ENCODE data around the gene KIF6. TPM values are rescaled to one million over a fixed set of nuclear protein-coding genes. Genes with fewer than 3 reads are reported as not detected.
A peak's percentile ranks its signal among the peaks of the same experiment; 100 is the strongest.

The KIF6 gene
- total RNA-seq: not detected
- long read RNA-seq, partial matches to known transcripts: 0 of 4 reads
- long read RNA-seq, other reads (novel, unspliced or antisense): 3 of 4 reads

GRCh38 chr6:39724787-39725631, at the start of gene KIF6:
Gene KIF6, minus strand, starts transcription at chr6:39725408. Its CDS starts 98 bp downstream, at chr6:39725310.
- peak; percentile 91 for DNase-seq (ENCODE audit: low spot score)
- intact Hi-C loops (cut with DNase I): no loop called here

- no peak for DNase-seq (ENCODE audit: low spot score)
- intact Hi-C loops (cut with DNase I): no loop called here
Measured at GRCh38 chr6:39773782-39774181, 48.6 kb upstream of the KIF6 start.

- DNase-seq (ENCODE audit: low spot score): no peak
- intact Hi-C loops (cut with DNase I): no loop called here
Measured at GRCh38 chr6:39772559-39773273, 47.5 kb upstream of the KIF6 start.

- intact Hi-C loops (cut with DNase I): no loop called here
Measured at GRCh38 chr6:39770446-39770845, 45.2 kb upstream of the KIF6 start.

GRCh38 chr6:39769012-39769411, 43.8 kb upstream of the KIF6 start:
- intact Hi-C loops (cut with DNase I): no loop called here

More at GRCh38 chr6:39770446-39770845, 45.2 kb upstream of the KIF6 start:
- DNase-seq (ENCODE audit: low spot score): no peak

GRCh38 chr6:39765508-39766065, 40.4 kb upstream of the KIF6 start:
- intact Hi-C loops (cut with DNase I): no loop called here
- no peak for DNase-seq (ENCODE audit: low spot score)

More at GRCh38 chr6:39769012-39769411, 43.8 kb upstream of the KIF6 start:
- no peak for DNase-seq (ENCODE audit: low spot score)

GRCh38 chr6:39760226-39760952, 35.2 kb upstream of the KIF6 start:
- intact Hi-C loops (cut with DNase I): no loop called here
- no peak for DNase-seq (ENCODE audit: low spot score)

- intact Hi-C loops (cut with DNase I): no loop called here
- DNase-seq (ENCODE audit: low spot score): no peak
Measured at GRCh38 chr6:39758905-39759605, 33.8 kb upstream of the KIF6 start.

- intact Hi-C loops (cut with DNase I): no loop called here
Measured at GRCh38 chr6:39756582-39756981, 31.4 kb upstream of the KIF6 start.

GRCh38 chr6:39755231-39755630, 30.0 kb upstream of the KIF6 start:
- no peak for DNase-seq (ENCODE audit: low spot score)
- intact Hi-C loops (cut with DNase I): no loop called here

More at GRCh38 chr6:39756582-39756981, 31.4 kb upstream of the KIF6 start:
- DNase-seq (ENCODE audit: low spot score): no peak

GRCh38 chr6:39754514-39755115, 29.4 kb upstream of the KIF6 start:
- no peak for DNase-seq (ENCODE audit: low spot score)
- intact Hi-C loops (cut with DNase I): no loop called here

GRCh38 chr6:39753725-39754045, 28.5 kb upstream of the KIF6 start:
- intact Hi-C loops (cut with DNase I): no loop called here

GRCh38 chr6:39752835-39753724, 27.9 kb upstream of the KIF6 start:
- intact Hi-C loops (cut with DNase I): no loop called here

More at GRCh38 chr6:39753725-39754045, 28.5 kb upstream of the KIF6 start:
- DNase-seq (ENCODE audit: low spot score): no peak

GRCh38 chr6:39746795-39747194, 21.6 kb upstream of the KIF6 start:
- DNase-seq (ENCODE audit: low spot score): no peak
- intact Hi-C loops (cut with DNase I): no loop called here

More at GRCh38 chr6:39752835-39753724, 27.9 kb upstream of the KIF6 start:
- DNase-seq (ENCODE audit: low spot score): no peak

GRCh38 chr6:39733704-39734103, 8.5 kb upstream of the KIF6 start:
- intact Hi-C loops (cut with DNase I): no loop called here
- DNase-seq (ENCODE audit: low spot score): no peak

GRCh38 chr6:39731565-39731964, 6.4 kb upstream of the KIF6 start:
- no peak for DNase-seq (ENCODE audit: low spot score)
- intact Hi-C loops (cut with DNase I): no loop called here

GRCh38 chr6:39729945-39730344, 4.7 kb upstream of the KIF6 start:
- intact Hi-C loops (cut with DNase I): no loop called here

GRCh38 chr6:39725632-39725997, 407 bp upstream of the KIF6 start:
- intact Hi-C loops (cut with DNase I): no loop called here
- no peak for DNase-seq (ENCODE audit: low spot score)

More at GRCh38 chr6:39729945-39730344, 4.7 kb upstream of the KIF6 start:
- no peak for DNase-seq (ENCODE audit: low spot score)
